ENCODE data around the gene IL1RL1. TPM values are rescaled to one million over a fixed set of nuclear protein-coding genes. Genes with fewer than 3 reads are reported as not detected.

IL1RL1 gene
- total and polyA plus RNA-seq, 2 experiments from 2014 or later: 6.0 to 13.1 TPM

GRCh38 chr2:102361632-102362241, 50.4 kb downstream of the IL1RL1 start:
- Histone ChIP-seq H2AFZ (no peak overlapping the region), H3K9me3 (ENCODE audit: low read depth) (peaks cover 5% of the 10 kb centered on the region), H3K36me3 (replicated peaks; ENCODE audit: insufficient read depth, low read depth) (no peaks in the 10 kb centered on the region), H3K27me3 (no peaks in the 10 kb centered on the region), H4K20me1 (ENCODE audit: insufficient read depth, poor library complexity, severe bottlenecking) (no peaks in the 10 kb centered on the region), H3K9me2 (replicated peaks; ENCODE audit: insufficient read depth) (no peaks in the 10 kb centered on the region), H3K4me2 (no peak overlapping the region), H3K27ac (no peak overlapping the region), H3K79me2 (no peaks in the 10 kb centered on the region), H3K4me3 (no peak overlapping the region), H3K4me1 (ENCODE audit: insufficient read depth) (no peaks in the 10 kb centered on the region)
- TF ChIP-seq CTCF (IDR thresholded peaks at IDR 0.05; ENCODE audit: poor library complexity): no peak
- no peak for TF ChIP-seq EZH2 (IDR thresholded peaks at IDR 0.05; ENCODE audit: borderline replicate concordance)
- TF ChIP-seq EZH2phosphoT487 (IDR thresholded peaks at IDR 0.05; ENCODE audit: low read depth, severe bottlenecking, unreplicated experiment): no peak
- WGBS (ENCODE audit: low lambda C conversion rate, missing lambda C conversion rate): 78% methylated on average over 5 of the region's 5 CpGs
- no peak for DNase-seq (ENCODE audit: low spot score)

DNA sequence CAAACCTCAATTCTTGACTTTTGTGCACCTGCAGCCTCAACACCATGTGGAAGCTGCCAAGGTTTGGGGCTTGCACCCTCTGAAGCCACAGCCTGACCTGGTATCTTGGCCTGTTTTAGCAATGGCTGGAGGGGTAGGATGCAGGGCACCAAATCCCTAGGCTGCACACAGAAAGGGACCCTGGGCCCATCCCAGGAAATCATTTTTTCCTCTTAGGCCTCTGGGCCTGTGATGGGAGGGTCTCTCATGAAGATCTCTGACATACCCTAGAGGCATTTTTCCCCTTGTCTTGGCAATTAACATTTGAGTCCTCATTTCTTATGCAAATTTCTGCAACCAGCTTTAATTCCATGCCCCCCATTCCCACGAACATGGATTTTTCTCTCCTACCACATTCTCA, 54.4 kb downstream of the IL1RL1 start:
- Histone ChIP-seq H3K4me3 (no peak overlapping the region), H3K9me3 (ENCODE audit: low read depth) (peaks cover 5% of the 10 kb centered on the region), H3K4me1 (ENCODE audit: insufficient read depth) (no peaks in the 10 kb centered on the region), H3K4me2 (no peak overlapping the region), H2AFZ (no peak overlapping the region), H4K20me1 (ENCODE audit: insufficient read depth, poor library complexity, severe bottlenecking) (no peaks in the 10 kb centered on the region), H3K27ac (no peak overlapping the region), H3K36me3 (replicated peaks; ENCODE audit: insufficient read depth, low read depth) (no peaks in the 10 kb centered on the region), H3K79me2 (no peaks in the 10 kb centered on the region), H3K27me3 (no peaks in the 10 kb centered on the region), H3K9me2 (replicated peaks; ENCODE audit: insufficient read depth) (no peaks in the 10 kb centered on the region)
- DNase-seq (ENCODE audit: low spot score): no peak
- WGBS (ENCODE audit: low lambda C conversion rate, missing lambda C conversion rate): 88% methylated on average over 1 of the region's 1 CpG
- no peak for TF ChIP-seq CTCF (IDR thresholded peaks at IDR 0.05; ENCODE audit: poor library complexity)

GRCh38 chr2:102366406-102367112, 55.2 kb downstream of the IL1RL1 start:
- Histone ChIP-seq H3K4me1 (ENCODE audit: insufficient read depth) (no peaks in the 10 kb centered on the region), H3K79me2 (no peaks in the 10 kb centered on the region), H4K20me1 (ENCODE audit: insufficient read depth, poor library complexity, severe bottlenecking) (no peaks in the 10 kb centered on the region), H3K27me3 (no peaks in the 10 kb centered on the region), H3K9me2 (replicated peaks; ENCODE audit: insufficient read depth) (no peaks in the 10 kb centered on the region), H3K9me3 (ENCODE audit: low read depth) (peaks cover 5% of the 10 kb centered on the region), H2AFZ (no peak overlapping the region), H3K36me3 (replicated peaks; ENCODE audit: insufficient read depth, low read depth) (no peaks in the 10 kb centered on the region), H3K4me2 (no peak overlapping the region), H3K4me3 (no peak overlapping the region), H3K27ac (no peak overlapping the region)
- WGBS (ENCODE audit: low lambda C conversion rate, missing lambda C conversion rate): 90% methylated on average over 3 of the region's 3 CpGs
- TF ChIP-seq CTCF (IDR thresholded peaks at IDR 0.05; ENCODE audit: poor library complexity) (no peak), EZH2phosphoT487 (IDR thresholded peaks at IDR 0.05; ENCODE audit: low read depth, severe bottlenecking, unreplicated experiment) (no peak)
- no peak for DNase-seq (ENCODE audit: low spot score)
